OCI-LY3 (cell line): ENCODE measurements around the gene ARHGAP5.

Experiments used
- EZH2phosphoT487 ChIP-seq: fragments of 200-600 bp; shearing (Covaris generic); IDR thresholded peaks from 2 replicates; pipeline ENCODE4 v1.6.1; 2018; ENCODE audit warnings: antibody characterized with exemption, mixed run types, low read depth
- TF ChIP-seq, protein P1 (sequence below): fragments of 200-600, 300-600 bp; sonication (generic); IDR thresholded peaks from 2 replicates; pipeline ENCODE4 v1.5.1; 2014; ENCODE audit warnings: antibody characterized with exemption, low read length, low read depth

DNA sequence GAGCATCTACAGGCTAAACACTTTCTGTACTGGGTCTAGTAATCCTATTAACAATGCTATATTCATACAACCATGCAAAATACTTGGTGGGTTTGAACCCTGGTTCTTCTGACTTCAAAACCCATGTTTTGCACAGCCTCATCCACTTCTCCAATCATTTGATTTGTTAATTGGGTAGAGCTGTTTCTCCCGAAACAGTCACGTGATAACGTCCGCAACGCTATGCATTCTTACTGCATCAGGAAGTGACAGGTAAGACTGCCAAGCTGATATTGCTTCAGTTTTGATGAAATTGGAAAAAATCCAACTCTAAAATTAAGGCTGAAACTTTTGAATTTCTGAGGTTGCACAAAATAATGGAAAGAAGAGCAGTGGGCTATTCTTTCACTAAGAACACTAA is 94.4 kb downstream of the ARHGAP5 start:
- TF ChIP-seq, protein P1, sequence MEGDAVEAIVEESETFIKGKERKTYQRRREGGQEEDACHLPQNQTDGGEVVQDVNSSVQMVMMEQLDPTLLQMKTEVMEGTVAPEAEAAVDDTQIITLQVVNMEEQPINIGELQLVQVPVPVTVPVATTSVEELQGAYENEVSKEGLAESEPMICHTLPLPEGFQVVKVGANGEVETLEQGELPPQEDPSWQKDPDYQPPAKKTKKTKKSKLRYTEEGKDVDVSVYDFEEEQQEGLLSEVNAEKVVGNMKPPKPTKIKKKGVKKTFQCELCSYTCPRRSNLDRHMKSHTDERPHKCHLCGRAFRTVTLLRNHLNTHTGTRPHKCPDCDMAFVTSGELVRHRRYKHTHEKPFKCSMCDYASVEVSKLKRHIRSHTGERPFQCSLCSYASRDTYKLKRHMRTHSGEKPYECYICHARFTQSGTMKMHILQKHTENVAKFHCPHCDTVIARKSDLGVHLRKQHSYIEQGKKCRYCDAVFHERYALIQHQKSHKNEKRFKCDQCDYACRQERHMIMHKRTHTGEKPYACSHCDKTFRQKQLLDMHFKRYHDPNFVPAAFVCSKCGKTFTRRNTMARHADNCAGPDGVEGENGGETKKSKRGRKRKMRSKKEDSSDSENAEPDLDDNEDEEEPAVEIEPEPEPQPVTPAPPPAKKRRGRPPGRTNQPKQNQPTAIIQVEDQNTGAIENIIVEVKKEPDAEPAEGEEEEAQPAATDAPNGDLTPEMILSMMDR, result no peak
- no peak for TF ChIP-seq EZH2phosphoT487
